HG02610 (cell line): Measurements from ENCODE around the gene TMEM204.
"Not testable (repeated sequence)": the region's sequence is repeated elsewhere in the genome, so short reads cannot be mapped to it uniquely, and the experiment has no call there.

Experiments used
- ATAC-seq: cut with Tn5 transposase; IDR thresholded peaks from one replicate; pipeline ENCODE4 v1.9.1; 2021; ENCODE audit warnings: mild to moderate bottlenecking, moderate library complexity; ENCODE audit not compliant: unreplicated experiment

Gene TMEM204

DNA sequence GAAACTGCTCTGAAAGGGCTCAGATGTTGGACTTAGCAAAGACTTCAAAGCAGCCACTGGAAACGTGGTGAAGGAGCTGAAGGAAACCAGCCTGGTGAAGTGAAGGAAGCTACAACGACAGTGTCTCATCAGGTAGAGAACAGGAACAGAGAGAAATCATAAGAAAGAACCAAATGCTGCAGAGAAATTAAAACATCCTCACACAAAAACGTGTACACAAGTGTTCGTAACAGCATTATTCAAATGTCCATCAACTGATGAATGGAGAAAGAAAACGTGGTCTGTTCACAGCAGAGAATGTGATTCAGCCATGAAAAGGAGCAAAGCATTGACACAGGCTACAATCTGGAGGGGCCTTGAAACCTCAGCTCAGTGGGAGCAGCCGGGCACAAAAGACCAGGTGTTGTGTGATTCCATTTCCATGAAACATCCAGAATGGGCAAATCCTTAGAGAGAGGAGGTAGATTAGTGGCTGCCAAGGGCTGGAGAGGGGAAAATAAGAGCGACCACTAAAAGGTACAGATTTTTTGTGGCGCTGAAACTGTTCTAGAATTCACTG lies 51.5 kb downstream of the TMEM204 start:
- ATAC-seq, result no peak

DNA sequence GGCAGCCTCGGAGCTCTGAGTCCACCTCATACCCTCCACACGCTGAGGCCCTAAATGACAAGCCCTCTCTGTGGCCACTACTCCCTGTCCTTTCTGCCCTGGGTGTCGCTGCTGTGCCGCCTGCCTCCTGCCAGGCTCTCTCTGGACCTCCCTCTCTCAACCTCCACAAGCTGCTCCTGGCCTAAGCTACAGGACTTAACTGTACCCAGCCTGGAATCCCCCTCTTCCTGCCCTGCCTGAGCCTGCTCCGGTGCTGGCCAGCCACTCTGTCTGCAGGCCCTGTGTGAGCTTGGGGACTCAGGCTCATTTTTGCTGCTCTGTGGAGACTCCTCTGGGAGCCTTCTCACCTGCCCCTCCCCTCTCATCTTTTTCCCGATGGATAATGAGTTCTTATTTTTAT lies 56.9 kb downstream of the TMEM204 start:
- ATAC-seq, result no peak

DNA sequence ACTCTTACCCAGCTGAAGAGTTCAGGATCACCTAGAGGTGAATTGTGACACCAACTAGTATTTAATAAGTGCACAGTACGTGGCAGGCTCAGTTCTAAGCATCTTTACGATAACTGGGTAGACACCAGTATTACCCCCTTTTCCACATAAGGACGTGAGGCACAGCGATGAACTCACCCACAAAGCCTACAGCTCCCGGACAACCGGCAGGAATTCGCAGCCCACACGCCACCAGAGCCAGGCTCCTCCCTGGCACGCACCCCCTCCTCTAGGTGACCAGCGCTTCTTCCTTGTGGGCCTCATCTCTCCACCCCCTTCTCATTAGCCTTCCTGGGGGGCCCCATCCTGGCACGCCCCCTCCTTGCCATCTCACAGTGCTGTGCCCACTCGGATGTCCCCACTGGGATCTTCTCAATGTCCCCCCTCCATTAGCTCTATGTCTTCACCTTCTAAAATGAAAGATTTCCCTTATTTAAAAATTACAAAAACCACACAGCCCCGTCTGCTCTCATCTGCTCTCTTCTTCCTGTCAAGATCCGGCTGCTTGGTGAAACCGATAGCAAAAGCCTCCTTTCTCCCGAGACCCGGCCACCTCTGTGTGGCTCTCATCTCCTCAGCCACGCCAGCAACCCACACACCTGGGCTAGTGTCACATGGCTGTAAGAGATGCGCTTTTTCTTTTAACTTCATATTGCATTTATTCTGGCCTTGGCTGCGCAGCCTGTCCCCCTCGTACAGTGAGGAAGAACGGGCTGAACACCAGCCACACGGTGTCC lies 57.7 kb downstream of the TMEM204 start:
- ATAC-seq, result no peak

DNA sequence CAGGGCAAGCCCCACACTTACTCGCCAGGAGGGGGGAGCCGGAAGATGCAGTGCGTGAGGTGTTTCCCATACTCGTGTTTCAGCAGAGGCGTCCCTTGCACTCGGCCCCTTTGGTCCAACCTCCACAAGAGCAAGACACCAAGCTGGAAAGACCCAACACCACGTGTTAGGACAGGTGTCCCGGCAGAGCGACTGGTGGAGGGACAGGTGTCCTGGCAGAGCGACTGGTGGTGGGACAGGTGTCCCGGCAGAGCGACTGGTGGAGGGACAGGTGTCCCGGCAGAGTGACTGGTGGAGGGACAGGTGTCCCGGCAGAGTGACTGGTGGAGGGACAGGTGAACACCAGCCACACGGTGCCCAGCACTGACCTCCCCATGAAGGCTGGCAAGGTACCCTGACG lies 59.0 kb downstream of the TMEM204 start:
- ATAC-seq, result no peak

DNA sequence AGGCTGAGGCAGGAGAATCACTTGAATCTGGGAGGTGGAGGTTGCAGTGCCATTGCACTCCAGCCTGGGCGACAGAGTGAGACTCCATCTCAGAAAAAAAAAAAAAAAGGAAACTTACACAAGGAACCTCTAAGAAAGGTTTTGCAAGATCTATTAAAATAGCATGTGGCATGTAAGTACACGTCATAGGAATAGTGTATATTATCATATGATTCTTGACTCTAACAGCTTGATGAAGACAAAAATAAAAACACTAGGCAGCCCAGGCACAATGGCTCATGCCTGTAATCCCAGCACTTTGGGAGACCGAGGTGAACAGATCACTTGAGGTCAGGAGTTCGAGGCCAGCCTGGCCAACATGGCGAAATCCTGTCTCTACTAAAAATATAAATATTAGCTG lies 62.0 kb downstream of the TMEM204 start:
- not testable (repeated sequence) for ATAC-seq

DNA sequence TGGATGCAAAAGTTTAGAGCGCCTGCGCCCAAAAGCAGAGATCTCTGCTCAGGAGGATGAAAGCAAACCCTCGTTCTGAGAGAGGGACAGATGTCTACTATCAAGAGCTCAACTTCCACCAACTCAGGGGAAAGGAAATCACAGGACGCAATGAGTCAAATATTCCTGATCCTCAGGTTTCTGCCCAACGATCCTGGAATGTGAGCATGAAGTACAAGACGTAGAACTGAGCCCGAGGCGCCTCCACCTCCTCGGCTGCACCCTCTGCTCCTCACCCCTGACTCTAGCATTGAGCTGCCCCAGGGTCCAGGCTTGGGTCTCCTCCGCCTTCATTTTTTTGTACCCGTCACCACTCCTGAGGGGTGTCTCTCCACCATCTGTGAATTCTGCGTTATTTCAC lies 63.0 kb downstream of the TMEM204 start:
- ATAC-seq, result no peak

DNA sequence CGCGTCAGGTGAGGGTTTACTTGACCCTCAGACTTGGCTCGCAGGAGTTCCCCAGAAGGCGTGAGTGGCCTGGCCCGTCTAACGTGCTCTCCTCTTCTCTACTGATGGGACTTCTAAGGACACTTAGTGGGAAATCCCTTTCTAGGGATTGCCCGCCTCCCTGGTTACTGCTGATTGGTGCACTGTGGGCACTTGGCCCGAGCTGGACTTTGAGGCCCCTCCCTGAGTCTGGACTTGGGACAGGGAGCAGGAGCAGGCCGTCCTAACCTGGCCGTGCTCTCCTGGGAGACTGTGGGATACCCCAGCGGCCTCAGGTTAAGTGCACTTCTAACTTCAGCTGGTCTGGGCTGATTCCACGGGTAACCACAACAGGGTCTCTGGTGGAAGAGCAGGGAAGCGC lies 63.7 kb downstream of the TMEM204 start:
- ATAC-seq, result no peak

DNA sequence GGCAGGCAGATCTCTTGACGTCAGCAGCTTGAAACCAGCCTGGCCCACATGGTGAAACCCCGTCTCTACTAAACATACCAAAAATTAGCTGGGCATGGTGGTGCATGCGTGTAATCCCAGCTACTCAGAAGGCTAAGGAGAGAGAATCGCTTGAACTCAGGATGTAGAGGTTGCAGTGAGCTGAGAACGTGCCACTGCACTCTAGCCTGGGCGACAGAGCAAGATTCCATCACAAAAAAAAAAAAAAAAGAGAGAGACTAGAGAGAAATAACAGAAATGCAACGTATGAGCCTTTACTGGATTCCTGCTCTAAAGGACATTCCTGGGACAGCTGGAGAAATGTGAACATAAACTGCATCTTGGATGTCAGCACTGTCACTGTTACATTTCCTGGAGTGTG lies 67.6 kb downstream of the TMEM204 start:
- no peak for ATAC-seq

DNA sequence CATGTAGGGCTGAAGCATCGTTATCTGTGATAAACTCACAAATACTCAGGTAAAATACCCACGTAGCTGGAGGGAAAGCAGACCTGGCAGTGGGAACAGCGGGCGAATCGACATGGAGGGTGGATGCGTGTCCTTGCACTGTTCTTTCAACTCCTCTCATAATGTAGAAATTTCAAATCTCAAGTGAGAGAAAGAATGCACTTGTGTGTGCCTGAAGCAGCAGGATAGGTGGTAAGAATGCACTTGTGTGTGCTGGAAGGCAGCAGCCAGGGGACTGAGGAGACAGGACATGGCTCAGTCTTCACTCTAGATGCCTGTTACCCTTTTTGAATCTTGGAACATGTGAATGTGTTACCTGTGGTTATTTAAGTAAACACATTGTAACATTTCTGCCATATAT lies 68.0 kb downstream of the TMEM204 start:
- ATAC-seq, result no peak

DNA sequence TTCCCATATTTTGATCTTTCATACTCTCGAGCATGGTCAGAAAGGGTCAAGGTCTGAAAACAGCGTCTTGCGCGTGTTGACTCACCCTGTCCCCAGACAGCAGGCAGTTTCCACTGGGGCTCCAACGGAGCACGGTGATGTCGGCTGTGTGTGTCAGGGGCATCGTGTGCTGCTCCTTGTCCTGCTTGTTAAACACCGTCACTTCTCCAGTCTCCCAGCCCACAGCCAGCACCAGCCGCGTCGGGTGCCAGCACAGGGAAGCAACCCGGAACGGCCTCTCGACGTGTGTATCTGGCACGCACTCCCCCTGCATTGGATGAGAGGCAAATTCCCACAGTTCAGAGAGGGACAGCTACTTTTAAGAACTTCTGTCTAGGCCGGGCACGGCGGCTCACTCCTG lies 68.8 kb downstream of the TMEM204 start:
- ATAC-seq, result no peak
